ENCODE results near the gene NRIP1.
A peak's percentile ranks its signal among the peaks of the same experiment; 100 is the strongest.

The NRIP1 gene

GRCh38 chr21:15007716-15008296 is 57.0 kb downstream of the NRIP1 start:
- CTCF ChIA-PET = interaction anchor here (0.8 to 1.8 kb wide), 3 partner anchors 10 to 20 kb away, joined by 3 to 6 read pairs (median 3); no protein-coding TSS in a partner anchor
- DNase-seq (ENCODE audit: extremely low spot score) = no peak
- TF ChIP-seq CTCF (IDR thresholded peaks at IDR 0.05; ENCODE audit: control extremely low read depth, extremely low read depth, low read depth, missing control alignments) = no peak
- POLR2A ChIA-PET = no interaction called here

GRCh38 chr21:15006594-15007230 is 58.1 kb downstream of the NRIP1 start:
- DNase-seq (ENCODE audit: extremely low spot score) = no peak
- POLR2A ChIA-PET = no interaction called here
- no peak for TF ChIP-seq CTCF (IDR thresholded peaks at IDR 0.05; ENCODE audit: control extremely low read depth, extremely low read depth, low read depth, missing control alignments)
- CTCF ChIA-PET = interaction anchor here (0.8 to 2.1 kb wide), 4 partner anchors 7 to 18 kb away, joined by 3 to 6 read pairs (median 4); no protein-coding TSS in a partner anchor

- DNase-seq (ENCODE audit: extremely low spot score) = no peak
- no peak for TF ChIP-seq CTCF (IDR thresholded peaks at IDR 0.05; ENCODE audit: control extremely low read depth, extremely low read depth, low read depth, missing control alignments)
- ChIA-PET CTCF (interaction anchor here (2.1 kb wide), 1 partner anchor 9 kb away, joined by 4 read pairs; no protein-coding TSS in a partner anchor), POLR2A (no interaction called here)
Observed at GRCh38 chr21:15005391-15005790, 59.4 kb downstream of the NRIP1 start.

- ChIA-PET CTCF (interaction anchor here (2.1 kb wide), 1 partner anchor 9 kb away, joined by 4 read pairs; no protein-coding TSS in a partner anchor), POLR2A (no interaction called here)
- no peak for TF ChIP-seq CTCF (IDR thresholded peaks at IDR 0.05; ENCODE audit: control extremely low read depth, extremely low read depth, low read depth, missing control alignments)
- no peak for DNase-seq (ENCODE audit: extremely low spot score)
Observed at GRCh38 chr21:15004721-15005370, 60.0 kb downstream of the NRIP1 start.

GRCh38 chr21:15003463-15004135 is 61.2 kb downstream of the NRIP1 start:
- ChIA-PET CTCF (no interaction called here), POLR2A (no interaction called here)
- DNase-seq (ENCODE audit: extremely low spot score) = no peak
- no peak for TF ChIP-seq CTCF (IDR thresholded peaks at IDR 0.05; ENCODE audit: control extremely low read depth, extremely low read depth, low read depth, missing control alignments)

- POLR2A ChIA-PET = no interaction called here
- peak; percentile 25 for DNase-seq (ENCODE audit: extremely low spot score)
- CTCF ChIA-PET = interaction anchor here (0.8 to 1.1 kb wide), 3 partner anchors 12 to 42 kb away, joined by 3 to 4 read pairs (median 3); no protein-coding TSS in a partner anchor
- TF ChIP-seq CTCF (IDR thresholded peaks at IDR 0.05; ENCODE audit: control extremely low read depth, extremely low read depth, low read depth, missing control alignments) = no peak
Observed at GRCh38 chr21:15001857-15002606, 62.8 kb downstream of the NRIP1 start.
